Activated T-cell treated with anti-CD3 and anti-CD28 coated beads, Interleukin-2, amount 50 U/mL, for 24 hours (primary cell): ENCODE measurements around the gene LCNL1.

Experiments
- DNase-seq: peaks from one replicate; pipeline ENCODE4 v3.0.0-alpha.2; 2020
- H3K27ac Mint-ChIP-seq: 2 replicates; pipeline ENCODE4 v1.8.0; 2020; ENCODE audit warnings: mild to moderate bottlenecking, mixed read lengths
- H3K27me3 Mint-ChIP-seq: 2 replicates; pipeline ENCODE4 v1.8.0; 2020; ENCODE audit warnings: mixed read lengths
- H3K36me3 Mint-ChIP-seq: 2 replicates; pipeline ENCODE4 v1.8.0; 2020; ENCODE audit warnings: low read depth, mixed read lengths
- H3K4me1 Mint-ChIP-seq: 2 replicates; pipeline ENCODE4 v1.8.0; 2020; ENCODE audit warnings: low read depth, mixed read lengths
- H3K4me3 Mint-ChIP-seq: 2 replicates; pipeline ENCODE4 v1.8.0; 2020; ENCODE audit warnings: mild to moderate bottlenecking, moderate library complexity, mixed read lengths
- H3K9me3 Mint-ChIP-seq: 2 replicates; pipeline ENCODE4 v1.8.0; 2020; ENCODE audit warnings: mixed read lengths

LCNL1 gene

DNA sequence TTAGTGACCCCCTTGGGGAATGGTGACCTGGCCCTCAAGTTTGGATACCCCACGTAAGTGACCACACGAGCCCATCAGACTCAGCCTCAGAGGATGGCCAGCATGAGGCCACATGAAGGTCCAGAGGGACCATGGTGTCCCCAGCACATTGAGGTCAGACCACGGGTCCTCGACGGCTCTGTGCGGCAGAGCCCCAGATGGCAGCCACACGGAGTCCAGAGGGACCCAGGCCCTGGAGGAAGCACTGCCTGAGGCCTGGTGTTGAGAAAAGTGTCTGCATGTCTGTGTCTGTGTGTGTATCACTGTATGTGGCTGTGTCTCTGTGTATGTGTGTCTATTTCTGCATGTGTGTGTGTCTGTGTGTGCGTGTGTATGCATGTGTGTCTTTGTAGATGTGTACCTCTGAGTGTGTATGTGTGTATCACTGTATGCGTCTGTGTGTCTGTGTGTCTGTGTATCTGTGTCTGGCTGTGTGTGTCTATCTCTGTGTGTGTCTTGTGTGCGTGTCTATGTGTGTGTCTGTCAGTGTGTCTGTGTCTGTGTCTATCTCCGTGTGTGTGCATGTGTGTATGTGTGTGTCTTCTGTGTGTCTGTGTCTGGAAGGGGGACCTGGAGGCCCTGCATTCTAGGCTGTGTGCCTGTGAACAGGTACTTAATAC is 992 bp downstream of the LCNL1 start:
- H3K4me3 Mint-ChIP-seq, result no peak overlapping the region
- no peak overlapping the region for H3K27ac Mint-ChIP-seq
- no peaks in the 10 kb centered on the region for H3K36me3 Mint-ChIP-seq
- no peaks in the 10 kb centered on the region for H3K4me1 Mint-ChIP-seq
- H3K27me3 Mint-ChIP-seq, result peaks cover 36% of the 10 kb centered on the region
- no peaks in the 10 kb centered on the region for H3K9me3 Mint-ChIP-seq
- no peak for DNase-seq

DNA sequence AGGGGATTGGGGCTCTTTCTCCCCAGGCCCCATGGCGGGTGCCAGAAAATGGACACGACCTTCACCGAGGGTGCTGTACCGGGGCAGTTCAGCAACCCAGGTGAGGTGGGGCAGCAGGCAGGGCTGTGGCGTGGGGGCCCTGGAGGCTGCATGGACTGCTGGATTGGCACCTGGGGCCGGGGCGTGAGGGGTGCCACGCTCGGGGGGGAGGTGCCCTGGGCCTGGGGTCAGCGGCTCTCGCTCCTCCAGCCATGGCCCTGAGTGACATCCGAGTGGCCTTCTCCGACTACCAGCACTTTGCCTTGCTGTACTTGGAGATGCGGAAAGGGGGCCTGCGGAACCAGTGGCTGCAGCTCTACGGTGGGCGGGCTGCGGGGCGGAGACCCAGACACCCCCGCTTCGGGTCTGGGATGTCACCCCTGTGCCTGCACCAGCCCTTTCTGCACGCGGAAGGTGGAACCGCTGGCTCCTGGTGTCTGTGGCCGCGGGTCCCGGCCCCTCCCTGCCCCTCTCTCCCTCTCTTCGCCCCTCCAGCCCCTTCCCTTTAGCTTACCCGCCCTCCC is 1.8 kb downstream of the LCNL1 start:
- Mint-ChIP-seq H3K27ac (no peak overlapping the region), H3K36me3 (no peaks in the 10 kb centered on the region), H3K9me3 (no peaks in the 10 kb centered on the region), H3K4me3 (no peak overlapping the region), H3K27me3 (peaks cover 36% of the 10 kb centered on the region), H3K4me1 (no peaks in the 10 kb centered on the region)
- no peak for DNase-seq

DNA sequence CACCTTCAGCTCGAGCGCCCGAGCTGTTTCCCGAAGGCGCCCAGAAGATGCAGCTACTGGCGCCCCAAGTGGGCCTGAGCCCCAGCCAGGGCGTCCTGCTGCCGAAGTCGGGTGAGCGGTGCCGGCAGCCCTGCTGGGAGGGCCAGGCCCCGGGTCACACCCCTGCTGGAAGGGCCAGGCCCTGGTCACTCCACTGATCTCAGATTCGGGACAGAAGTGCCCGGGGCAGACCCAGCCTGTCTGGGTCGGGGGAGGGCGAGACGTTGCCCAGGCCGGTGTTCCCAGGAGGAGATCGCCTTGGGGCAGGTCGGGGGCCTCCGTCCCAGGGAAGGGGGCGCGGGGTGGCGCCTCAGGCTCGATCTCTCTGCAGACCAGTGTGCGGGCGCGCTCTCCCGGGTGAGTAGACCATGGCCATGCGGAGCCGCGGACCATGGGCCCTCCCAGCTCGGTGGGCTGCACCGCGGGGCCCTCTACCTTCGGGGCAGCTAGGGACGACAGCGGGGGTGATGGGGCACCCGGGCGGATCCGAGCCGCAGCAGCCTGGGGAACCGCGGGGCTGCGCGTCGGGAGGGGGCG is 2.3 kb downstream of the LCNL1 start:
- no peaks in the 10 kb centered on the region for H3K36me3 Mint-ChIP-seq
- peaks cover 36% of the 10 kb centered on the region for H3K27me3 Mint-ChIP-seq

GRCh38 chr9:136985853-136986252 is 3.1 kb downstream of the LCNL1 start:
- no peak for DNase-seq
- Mint-ChIP-seq H3K4me1 (no peaks in the 10 kb centered on the region), H3K27me3 (peaks cover 36% of the 10 kb centered on the region), H3K9me3 (no peaks in the 10 kb centered on the region), H3K36me3 (no peaks in the 10 kb centered on the region), H3K4me3 (no peak overlapping the region), H3K27ac (no peak overlapping the region)

More for the DNA sequence above, 2.3 kb downstream of the LCNL1 start:
- H3K4me1 Mint-ChIP-seq, result no peaks in the 10 kb centered on the region
- no peak overlapping the region for H3K4me3 Mint-ChIP-seq
- no peaks in the 10 kb centered on the region for H3K9me3 Mint-ChIP-seq
- DNase-seq, result peak; percentile 41
- no peak overlapping the region for H3K27ac Mint-ChIP-seq

GRCh38 chr9:136988872-136989271 is 6.1 kb downstream of the LCNL1 start:
- no peak overlapping the region for H3K4me3 Mint-ChIP-seq
- H3K27ac Mint-ChIP-seq, result no peak overlapping the region
- H3K36me3 Mint-ChIP-seq, result peaks cover 14% of the 10 kb centered on the region
- no peaks in the 10 kb centered on the region for H3K9me3 Mint-ChIP-seq
- peaks cover 21% of the 10 kb centered on the region for H3K27me3 Mint-ChIP-seq
- H3K4me1 Mint-ChIP-seq, result peaks cover 14% of the 10 kb centered on the region
- no peak for DNase-seq

GRCh38 chr9:136990242-136990911 is 7.6 kb downstream of the LCNL1 start:
- no peak for DNase-seq
- peaks cover 19% of the 10 kb centered on the region for H3K36me3 Mint-ChIP-seq
- H3K4me3 Mint-ChIP-seq, result no peak overlapping the region
- peaks cover 18% of the 10 kb centered on the region for H3K4me1 Mint-ChIP-seq
- H3K27me3 Mint-ChIP-seq, result peaks cover 8% of the 10 kb centered on the region
- H3K27ac Mint-ChIP-seq, result peak overlapping the region; percentile 39
- no peaks in the 10 kb centered on the region for H3K9me3 Mint-ChIP-seq

DNA sequence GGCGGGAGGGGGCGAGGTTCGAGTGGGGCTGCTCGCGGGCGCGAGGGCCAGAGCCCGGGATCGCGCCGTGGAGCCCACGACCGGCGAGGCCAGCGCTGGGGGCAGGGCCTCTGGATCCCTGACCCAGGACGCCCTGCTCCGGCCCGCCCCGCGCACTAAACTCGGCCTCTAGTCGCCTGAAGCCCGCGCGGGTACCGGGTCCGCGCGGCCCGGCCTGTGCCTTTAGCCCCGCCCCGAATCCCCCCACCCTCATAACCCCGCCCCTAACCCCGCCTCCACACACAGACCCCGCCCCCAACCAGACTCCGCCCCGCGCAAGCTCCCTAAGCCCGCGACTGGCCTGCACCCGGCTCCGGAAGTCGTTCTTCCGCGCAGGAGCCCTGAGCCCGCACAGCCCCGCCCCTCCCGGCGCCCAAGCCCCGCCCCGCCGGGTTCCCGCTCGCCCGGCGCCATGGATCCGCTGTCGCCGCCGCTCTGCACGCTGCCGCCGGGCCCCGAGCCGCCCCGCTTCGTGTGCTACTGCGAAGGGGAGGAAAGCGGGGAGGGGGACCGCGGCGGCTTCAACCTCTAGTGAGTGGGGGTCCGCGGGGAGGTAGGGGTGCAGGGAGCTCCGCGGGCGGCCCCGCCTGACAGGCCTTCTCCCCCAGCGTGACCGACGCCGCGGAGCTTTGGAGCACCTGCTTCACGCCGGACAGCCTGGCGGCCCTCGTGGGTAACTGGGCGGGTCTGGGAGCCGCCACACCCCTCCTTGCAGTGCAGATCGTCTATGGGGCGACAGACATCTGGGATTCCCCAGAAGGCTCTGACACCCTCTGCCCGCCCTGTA is 9.4 kb downstream of the LCNL1 start, which contains the start of gene PAXX:
PAXX (plus strand) TSS at position 430 of the 826 bp plus-strand sequence; CDS start at position 452, 22 bp downstream.
- H3K36me3 Mint-ChIP-seq, result peaks cover 19% of the 10 kb centered on the region
- H3K27ac Mint-ChIP-seq, result peak within 1 kb of the TSS; percentile 87
- peak within 1 kb of the TSS; percentile 87 for H3K4me3 Mint-ChIP-seq
- peaks cover 26% of the 10 kb centered on the region for H3K4me1 Mint-ChIP-seq
- H3K9me3 Mint-ChIP-seq, result no peaks in the 10 kb centered on the region
- H3K27me3 Mint-ChIP-seq, result peaks cover 3% of the 10 kb centered on the region
- DNase-seq, result peak; percentile 97

GRCh38 chr9:136992819-136993369 is 10.1 kb downstream of the LCNL1 start:
- DNase-seq, result no peak
- Mint-ChIP-seq H3K36me3 (peaks cover 19% of the 10 kb centered on the region), H3K4me1 (peaks cover 33% of the 10 kb centered on the region), H3K9me3 (no peaks in the 10 kb centered on the region), H3K4me3 (peak overlapping the region; percentile 87), H3K27me3 (peaks cover 4% of the 10 kb centered on the region), H3K27ac (peak overlapping the region; percentile 87)

GRCh38 chr9:136994180-136994887 is 11.5 kb downstream of the LCNL1 start:
- Mint-ChIP-seq H3K4me3 (peak overlapping the region; percentile 87), H3K4me1 (peaks cover 43% of the 10 kb centered on the region), H3K36me3 (peaks cover 19% of the 10 kb centered on the region), H3K27me3 (peaks cover 9% of the 10 kb centered on the region), H3K9me3 (no peaks in the 10 kb centered on the region), H3K27ac (no peak overlapping the region)
- DNase-seq, result no peak

DNA sequence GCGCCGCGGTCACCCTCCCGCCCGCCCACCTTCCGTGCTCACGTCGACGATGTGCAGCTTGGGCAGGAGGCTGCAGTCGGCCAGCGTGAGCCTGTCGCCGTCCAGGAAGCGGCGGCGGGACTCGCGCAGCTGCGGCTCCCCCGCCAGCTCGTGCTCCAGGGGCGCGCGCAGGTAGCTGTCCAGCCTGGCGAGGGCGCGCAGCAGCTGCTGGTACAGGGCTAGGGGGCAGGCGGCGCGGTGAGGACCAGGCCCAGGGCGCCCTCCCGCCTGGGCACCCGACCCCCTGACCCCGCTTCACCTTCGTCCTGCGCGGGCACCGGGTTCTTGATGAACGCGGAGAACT is 12.1 kb downstream of the LCNL1 start:
- H3K4me1 Mint-ChIP-seq, result peaks cover 46% of the 10 kb centered on the region
- H3K4me3 Mint-ChIP-seq, result no peak overlapping the region
- H3K27ac Mint-ChIP-seq, result no peak overlapping the region
- peaks cover 9% of the 10 kb centered on the region for H3K27me3 Mint-ChIP-seq
- H3K36me3 Mint-ChIP-seq, result peaks cover 19% of the 10 kb centered on the region
- DNase-seq, result no peak
- no peaks in the 10 kb centered on the region for H3K9me3 Mint-ChIP-seq

DNA sequence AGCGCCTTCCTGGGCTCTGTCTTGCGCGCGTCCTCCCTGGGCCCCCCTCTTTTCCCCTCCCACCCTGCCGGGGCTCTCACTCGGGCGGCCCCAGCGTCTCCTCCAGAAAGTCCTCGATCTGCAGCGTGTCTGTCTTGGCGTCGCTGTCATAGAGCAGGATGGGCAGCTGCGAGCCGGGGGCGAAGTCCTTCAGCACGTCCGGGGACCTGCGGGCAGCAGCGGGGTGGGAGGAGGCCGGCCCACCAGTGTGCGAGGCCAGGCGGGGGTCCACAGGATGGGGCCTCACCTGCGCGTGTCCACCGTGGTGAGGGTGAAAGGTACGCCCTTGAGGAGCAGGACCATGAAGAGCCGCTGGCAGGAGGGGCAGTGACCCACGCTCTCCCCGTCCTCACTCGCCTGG is 12.6 kb downstream of the LCNL1 start:
- Mint-ChIP-seq H3K27ac (no peak overlapping the region), H3K4me1 (peaks cover 51% of the 10 kb centered on the region), H3K4me3 (no peak overlapping the region)

GRCh38 chr9:136995772-136996311 is 13.0 kb downstream of the LCNL1 start:
- Mint-ChIP-seq H3K27me3 (peaks cover 9% of the 10 kb centered on the region), H3K9me3 (no peaks in the 10 kb centered on the region), H3K4me1 (peaks cover 55% of the 10 kb centered on the region), H3K36me3 (peaks cover 19% of the 10 kb centered on the region), H3K27ac (no peak overlapping the region), H3K4me3 (no peak overlapping the region)
- no peak for DNase-seq

More for the DNA sequence above, 12.6 kb downstream of the LCNL1 start:
- H3K9me3 Mint-ChIP-seq, result no peaks in the 10 kb centered on the region
- peaks cover 19% of the 10 kb centered on the region for H3K36me3 Mint-ChIP-seq
- no peak for DNase-seq
- H3K27me3 Mint-ChIP-seq, result peaks cover 9% of the 10 kb centered on the region
